ENCODE results near the gene CEACAM21. TPM values are rescaled to one million over a fixed set of nuclear protein-coding genes. Genes with fewer than 3 reads are reported as not detected.

Gene CEACAM21
- total RNA-seq, 1 experiment from 2014 or later, result not detected

GRCh38 chr19:41533671-41534215, 42.2 kb upstream of the CEACAM21 start:
- Histone ChIP-seq H3K23me2 (ENCODE audit: insufficient read length, low read depth, low read length, poor library complexity, severe bottlenecking) (no peaks in the 10 kb centered on the region), H3K79me2 (ENCODE audit: insufficient read depth, low read length) (no peaks in the 10 kb centered on the region), H4K8ac (replicated peaks; ENCODE audit: insufficient read length, low read depth, low read length) (no peak overlapping the region), H3K23ac (ENCODE audit: insufficient read length, low read depth, low read length) (no peak overlapping the region), H3K27me3 (ENCODE audit: insufficient read depth, low read length) (no peaks in the 10 kb centered on the region), H3K9me3 (ENCODE audit: control insufficient read depth, low read depth, low read length) (peaks cover 12% of the 10 kb centered on the region), H3K4me1 (ENCODE audit: insufficient read depth, low read length) (no peaks in the 10 kb centered on the region), H2BK15ac (ENCODE audit: low read depth, low read length) (no peak overlapping the region), H3K4ac (ENCODE audit: low read depth, low read length) (no peak overlapping the region), H2AFZ (ENCODE audit: low read length) (no peak overlapping the region), H3K9ac (ENCODE audit: extremely low read depth, insufficient read length, low read length) (no peak overlapping the region), H2BK120ac (ENCODE audit: low read depth, low read length, poor library complexity, severe bottlenecking) (no peak overlapping the region), H2BK5ac (ENCODE audit: insufficient read length, low read length) (no peak overlapping the region), H3K4me2 (ENCODE audit: insufficient read depth, insufficient read length, low read length) (no peak overlapping the region), H4K5ac (ENCODE audit: insufficient read length, low read depth, low read length) (no peak overlapping the region), H2BK12ac (ENCODE audit: insufficient read length, low read depth, low read length) (no peak overlapping the region), H2BK20ac (ENCODE audit: low read depth, low read length, poor library complexity, severe bottlenecking) (no peak overlapping the region), H3K79me1 (ENCODE audit: insufficient read depth, low read depth, low read length, poor library complexity, severe bottlenecking) (no peaks in the 10 kb centered on the region), H3K18ac (ENCODE audit: insufficient read length, low read depth, low read length) (no peak overlapping the region), H4K20me1 (ENCODE audit: control insufficient read depth, insufficient read depth, insufficient read length) (no peaks in the 10 kb centered on the region), H3T11ph (ENCODE audit: low read length) (no peak overlapping the region), H3K14ac (ENCODE audit: insufficient read depth, low read length) (no peak overlapping the region), H3K27ac (ENCODE audit: insufficient read length, low read depth, low read length) (no peak overlapping the region), H3K56ac (ENCODE audit: insufficient read length, low read depth, low read length) (no peak overlapping the region), H4K91ac (ENCODE audit: insufficient read length, low read depth, low read length) (no peak overlapping the region), H2AK5ac (ENCODE audit: insufficient read length, low read length) (no peak overlapping the region)
- DNase-seq, result no peak
- Mint-ChIP-seq H3K4me1 (no peaks in the 10 kb centered on the region), H3K27me3 (ENCODE audit: low read depth) (peaks cover 4% of the 10 kb centered on the region), H3K4me3 (no peak overlapping the region), H3K9me3 (peaks cover 78 to 91% of the 10 kb centered on the region in 2 experiments), H3K36me3 (ENCODE audit: insufficient read depth in 1 of 3, low read depth in 3 of 3) (peaks cover 0 to 7% (median 1%) of the 10 kb centered on the region in 3 experiments; a peak in 3 of 7 replicates), H3K27ac (no peak overlapping the region; a peak in 1 of 7 replicates)
- no peak for TF ChIP-seq CTCF (conservative IDR thresholded peaks at IDR 0.05)
- WGBS (ENCODE audit: extremely low coverage, insufficient read length, low lambda C conversion rate), result no CpG with 5 or more reads among the region's 1 CpG
